B cell (primary cell): ENCODE measurements around the gene APLP1. TPM values are rescaled to one million over a fixed set of nuclear protein-coding genes. Genes with fewer than 3 reads are reported as not detected.

Source experiments
- ATAC-seq: fragments of 200-7000 bp; cut with Tn5 transposase; one replicate; pipeline ENCODE4 v1.10.0; 2021; ENCODE audit warnings: low read depth, mild to moderate bottlenecking, moderate number of reproducible peaks, moderate library complexity
- CTCF ChIA-PET: fragments of 350-600 bp; sonication (Branson Sonifier 250); formaldehyde crosslinking; loops from one replicate; lab custom pipeline; 2021; ENCODE audit warnings: antibody characterized with exemption, inconsistent platforms; lab: Charles Lee
- POLR2A ChIA-PET: fragments of 350-600 bp; sonication (Branson Sonifier 250); formaldehyde crosslinking; loops from one replicate; lab custom pipeline; 2021; ENCODE audit warnings: antibody characterized with exemption; lab: Charles Lee
- DNase-seq: peaks from one replicate; pipeline ENCODE4 v3.0.0; 2013
- H2AFZ ChIP-seq: 2 replicates; pipeline ENCODE4 v1.6.1; 2012; ENCODE audit warnings: mild to moderate bottlenecking, low read depth, low read length; ENCODE audit not compliant: insufficient read depth, poor library complexity, severe bottlenecking
- H3K27ac ChIP-seq, 2 donors: 1 replicate in 1 of 2; 2 replicates in 1 of 2; pipeline ENCODE4 v1.5.1; 2012 to 2013; ENCODE audit warnings: low read length in 2 of 2, mild to moderate bottlenecking in 2 of 2, moderate library complexity in 1 of 2
- H3K27me3 ChIP-seq, 4 experiments: fragments of 200-600 bp in 1 of 4; sonication (generic) in 1 of 4; replicated peaks in 1 of 4; 1 replicate in 2 of 4; 2 replicates in 2 of 4; pipeline versions ENCODE4 v1.6.1 to v1.7.0; 2013 to 2016; ENCODE audit warnings: low read length in 3 of 4, mild to moderate bottlenecking in 2 of 4, mixed read lengths in 1 of 4, moderate library complexity in 1 of 4; ENCODE audit not compliant: insufficient read depth in 4 of 4, control insufficient read depth in 3 of 4; ENCODE audit errors: control extremely low read depth in 1 of 4
- H3K36me3 ChIP-seq, 2 experiments: replicated peaks in 1 of 2; 1 replicate in 1 of 2; 2 replicates in 1 of 2; pipeline versions ENCODE4 v1.6.1 to v1.7.1; 2013; ENCODE audit warnings: low read length in 1 of 2; ENCODE audit not compliant: insufficient read depth in 2 of 2, control insufficient read depth in 1 of 2; ENCODE audit errors: control extremely low read depth in 1 of 2, extremely low read depth in 1 of 2
- H3K4me1 ChIP-seq, 2 donors: fragments of 200-600 bp in 1 of 2; sonication (generic) in 1 of 2; 1 replicate in 1 of 2; 2 replicates in 1 of 2; pipeline versions ENCODE4 v1.5.1 to v1.6.1; 2013 to 2017; ENCODE audit warnings: low read length in 2 of 2; ENCODE audit not compliant: control insufficient read depth in 2 of 2, insufficient read depth in 2 of 2
- H3K4me2 ChIP-seq: replicated peaks from 2 replicates; pipeline ENCODE3; 2012; ENCODE audit warnings: mild to moderate bottlenecking, low read depth, low read length; ENCODE audit not compliant: poor library complexity, severe bottlenecking
- H3K4me3 ChIP-seq, 5 experiments: fragments of 200-600 bp in 1 of 5; sonication (generic) in 1 of 5; 1 replicate in 3 of 5; 2 replicates in 2 of 5; pipeline versions ENCODE4 v1.5.1 to v1.7.0; 2011 to 2016; ENCODE audit warnings: low read length in 4 of 5, mild to moderate bottlenecking in 4 of 5, low read depth in 2 of 5, control low read depth in 1 of 5, moderate library complexity in 1 of 5; ENCODE audit not compliant: insufficient read depth in 1 of 5; ENCODE audit errors: control extremely low read depth in 1 of 5, extremely low read depth in 1 of 5
- H3K79me2 ChIP-seq: fragments of 200-600 bp; sonication (generic); one replicate; pipeline ENCODE4 v1.6.0; 2016; ENCODE audit warnings: low read length; ENCODE audit not compliant: control insufficient read depth, insufficient read depth
- H3K9ac ChIP-seq: fragments of 200-600 bp; sonication (generic); 2 replicates; pipeline ENCODE4 v1.6.1; 2017; ENCODE audit warnings: mild to moderate bottlenecking, low read length, moderate library complexity
- H3K9me3 ChIP-seq, 3 donors: one replicate each; pipeline versions ENCODE4 v1.6.1 to v1.7.1; 2013; ENCODE audit warnings: low read length in 2 of 3; ENCODE audit not compliant: control insufficient read depth in 2 of 3, insufficient read depth in 1 of 3; ENCODE audit errors: control extremely low read depth in 1 of 3
- H4K20me1 ChIP-seq: 2 replicates; pipeline ENCODE4 v1.6.0; 2012; ENCODE audit warnings: mild to moderate bottlenecking, low read length; ENCODE audit not compliant: insufficient read depth, control insufficient read depth, poor library complexity, severe bottlenecking
- H3K27ac Mint-ChIP-seq: one replicate; pipeline ENCODE4 v1.8.0; 2021; ENCODE audit warnings: mixed read lengths
- H3K27me3 Mint-ChIP-seq: one replicate; pipeline ENCODE4 v1.8.0; 2021; ENCODE audit warnings: mixed read lengths
- H3K4me1 Mint-ChIP-seq: one replicate; pipeline ENCODE4 v1.8.0; 2021; ENCODE audit warnings: mixed read lengths
- H3K4me3 Mint-ChIP-seq: one replicate; pipeline ENCODE4 v1.8.0; 2021; ENCODE audit warnings: mixed read lengths
- H3K9me3 Mint-ChIP-seq: one replicate; pipeline ENCODE4 v1.8.0; 2022; ENCODE audit warnings: mixed read lengths; ENCODE audit not compliant: insufficient read depth
- EZH2 ChIP-seq: IDR thresholded peaks from 2 replicates; pipeline ENCODE4 v1.6.1; 2012; ENCODE audit warnings: borderline replicate concordance, low read depth, mild to moderate bottlenecking, moderate library complexity, low read length; ENCODE audit not compliant: insufficient read depth, poor library complexity, severe bottlenecking
- WGBS: methylation state at CpG from one replicate; pipeline ENCODE4 v1.1.5; 2013; ENCODE audit warnings: missing lambda C conversion rate; ENCODE audit not compliant: insufficient coverage; 5-methylcytosine and 5-hydroxymethylcytosine counted together
- intact Hi-C: fragments of 100-400 bp; cut with micrococcal nuclease; formaldehyde crosslinking; loops from one replicate; pipeline ENCODE4 v1.10.0; 2022
- polyA plus RNA-seq: library from polyadenylated mRNA; depleted of rRNA; stranded (reverse); fragments of >200 nt; gene quantifications from 2 replicates; pipeline ENCODE4 v1.2.3, GENCODE V29; 2012
- total RNA-seq, 2 donors: library from RNA; stranded (reverse); fragments of 120-200 nt in 1 of 2; gene quantifications; 1 replicate in 1 of 2; 2 replicates in 1 of 2; pipeline versions ENCODE4 v1.2.3 to v1.2.4, GENCODE V29; 2013 to 2022
- TF ChIP-seq, protein P1 (sequence below): fragments of 200-600 bp; IDR thresholded peaks from one replicate; pipeline ENCODE4 v1.8.0; 2022; ENCODE audit warnings: antibody characterized with exemption, mild to moderate bottlenecking

Gene APLP1
- total and polyA plus RNA-seq, 2 donors (not counting 1 experiment from before 2014, with no cell fraction given), result 0.06 TPM; not detected in 1

DNA sequence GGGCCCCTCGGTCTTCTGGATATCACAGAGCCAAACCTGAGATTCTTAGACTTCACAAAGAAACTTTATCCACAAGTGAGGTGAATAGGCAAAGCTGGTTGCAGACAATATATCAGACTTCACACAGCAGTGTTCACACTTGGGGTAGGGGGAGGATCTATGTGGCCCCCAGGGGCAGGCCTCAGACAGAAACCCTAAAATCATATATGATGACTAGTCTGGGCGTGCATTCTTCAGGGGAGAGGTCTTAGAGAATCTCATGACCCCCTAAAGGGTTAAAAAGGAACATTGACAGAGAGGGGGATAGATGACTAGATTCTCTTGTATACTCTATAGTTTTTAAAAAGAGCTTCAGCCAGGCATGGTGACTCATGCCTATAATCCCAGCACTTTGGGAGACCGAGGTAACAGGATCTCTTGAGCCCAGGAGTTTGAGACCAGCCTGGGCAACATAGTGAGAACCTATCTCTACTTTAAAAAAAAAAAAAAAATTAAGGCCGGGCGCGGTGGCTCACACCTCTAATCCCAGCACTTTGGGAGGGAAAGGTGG, 36.9 kb downstream of the APLP1 start:
- Histone ChIP-seq H3K79me2 (no peaks in the 10 kb centered on the region), H3K9me3 (peaks cover 0 to 3% (median 0%) of the 10 kb centered on the region in 3 donors), H3K27me3 (no peaks in the 10 kb centered on the region), H3K4me2 (no peak overlapping the region), H2AFZ (no peak overlapping the region), H3K36me3 (no peaks in the 10 kb centered on the region), H4K20me1 (no peaks in the 10 kb centered on the region), H3K4me1 (peaks cover 59 to 71% of the 10 kb centered on the region in 2 donors), H3K9ac (no peak overlapping the region), H3K4me3 (no peak overlapping the region), H3K27ac (peak overlapping the region; percentile 100)
- Mint-ChIP-seq H3K27me3 (no peaks in the 10 kb centered on the region), H3K4me1 (peaks cover 75% of the 10 kb centered on the region), H3K4me3 (peak overlapping the region; percentile 1), H3K27ac (peak overlapping the region; percentile 99), H3K9me3 (no peaks in the 10 kb centered on the region)
- DNase-seq (no peak), ATAC-seq (no peak)
- CTCF ChIA-PET, result interaction anchor here (0.9 to 1.6 kb wide), 3 partner anchors 20 to 218 kb away, joined by 3 to 4 read pairs (median 4); no protein-coding TSS in a partner anchor
- TF ChIP-seq EZH2, result no peak
- TF ChIP-seq, protein P1, sequence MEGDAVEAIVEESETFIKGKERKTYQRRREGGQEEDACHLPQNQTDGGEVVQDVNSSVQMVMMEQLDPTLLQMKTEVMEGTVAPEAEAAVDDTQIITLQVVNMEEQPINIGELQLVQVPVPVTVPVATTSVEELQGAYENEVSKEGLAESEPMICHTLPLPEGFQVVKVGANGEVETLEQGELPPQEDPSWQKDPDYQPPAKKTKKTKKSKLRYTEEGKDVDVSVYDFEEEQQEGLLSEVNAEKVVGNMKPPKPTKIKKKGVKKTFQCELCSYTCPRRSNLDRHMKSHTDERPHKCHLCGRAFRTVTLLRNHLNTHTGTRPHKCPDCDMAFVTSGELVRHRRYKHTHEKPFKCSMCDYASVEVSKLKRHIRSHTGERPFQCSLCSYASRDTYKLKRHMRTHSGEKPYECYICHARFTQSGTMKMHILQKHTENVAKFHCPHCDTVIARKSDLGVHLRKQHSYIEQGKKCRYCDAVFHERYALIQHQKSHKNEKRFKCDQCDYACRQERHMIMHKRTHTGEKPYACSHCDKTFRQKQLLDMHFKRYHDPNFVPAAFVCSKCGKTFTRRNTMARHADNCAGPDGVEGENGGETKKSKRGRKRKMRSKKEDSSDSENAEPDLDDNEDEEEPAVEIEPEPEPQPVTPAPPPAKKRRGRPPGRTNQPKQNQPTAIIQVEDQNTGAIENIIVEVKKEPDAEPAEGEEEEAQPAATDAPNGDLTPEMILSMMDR, result no peak
- no CpG with 5 or more reads among the region's 6 CpGs for WGBS
- POLR2A ChIA-PET, result interaction anchor here (0.7 to 1.5 kb wide), 5 partner anchors 13 to 24 kb away, joined by 3 to 4 read pairs (median 3); no protein-coding TSS in a partner anchor
- intact Hi-C loops, result loop anchor here (2.0 to 10.0 kb wide), 2 partner anchors 154 to 190 kb away; partner anchors contain the start of gene KMT2B

DNA sequence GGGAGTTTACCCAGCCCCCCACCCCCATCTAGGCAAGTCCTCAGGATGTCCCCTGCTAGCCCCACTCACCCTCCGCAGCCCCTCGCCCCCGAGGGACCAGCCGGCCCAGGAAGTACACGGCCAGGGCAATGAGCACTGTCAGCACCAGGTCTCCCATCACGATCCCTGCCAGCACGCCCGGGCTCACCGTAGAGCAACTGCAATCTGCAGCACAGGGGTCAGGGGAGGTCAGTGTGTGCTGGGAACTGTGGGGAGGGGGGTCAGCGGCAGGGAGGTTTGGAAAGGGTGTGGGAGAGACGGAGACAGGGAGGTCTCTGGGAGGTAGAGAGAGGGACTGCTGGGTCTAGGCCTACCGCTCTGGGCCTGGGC, 39.0 kb downstream of the APLP1 start:
- no peaks in the 10 kb centered on the region for H3K27me3 ChIP-seq
- H3K27me3 Mint-ChIP-seq, result no peaks in the 10 kb centered on the region
- no peaks in the 10 kb centered on the region for H3K9me3 Mint-ChIP-seq
- peaks cover 51 to 72% of the 10 kb centered on the region in 2 donors for H3K4me1 ChIP-seq
- POLR2A ChIA-PET, result no interaction called here
- no peak overlapping the region for H2AFZ ChIP-seq
- no peaks in the 10 kb centered on the region for H3K9me3 ChIP-seq
- DNase-seq (no peak), ATAC-seq (no peak)
- peak overlapping the region; percentile 8 to 87 for H3K27ac ChIP-seq
- intact Hi-C loops, result loop anchor here (10.0 kb wide), 1 partner anchor 193 kb away; the partner anchor contains the start of gene KMT2B
- H3K4me1 Mint-ChIP-seq, result peaks cover 73% of the 10 kb centered on the region
- H4K20me1 ChIP-seq, result no peaks in the 10 kb centered on the region
- H3K79me2 ChIP-seq, result no peaks in the 10 kb centered on the region
- WGBS, result 89% methylated on average over 11 of the region's 12 CpGs
- no peak overlapping the region for H3K9ac ChIP-seq
- no peak overlapping the region for H3K4me2 ChIP-seq
- CTCF ChIA-PET, result no interaction called here
- TF ChIP-seq, protein P1, result no peak
- TF ChIP-seq EZH2, result no peak
- no peaks in the 10 kb centered on the region for H3K36me3 ChIP-seq
- H3K4me3 ChIP-seq, result peak overlapping the region in 1 of 5 experiments; percentile 8
- no peak overlapping the region for H3K4me3 Mint-ChIP-seq
- H3K27ac Mint-ChIP-seq, result peak overlapping the region; percentile 84
